GM12892 (cell line): ENCODE data around the gene GASK1B. TPM values are rescaled to one million over a fixed set of nuclear protein-coding genes. Genes with fewer than 3 reads are reported as not detected.
A peak's percentile ranks its signal among the peaks of the same experiment; 100 is the strongest.

Experiments
- DNase-seq: peaks from one replicate; pipeline ENCODE4 v3.0.0; 2011; ENCODE audit not compliant: insufficient read length
- FAIRE-seq: peaks from 2 replicates; lab custom pipeline; 2011; peaks lifted over from hg19 to GRCh38; lab: Jason Lieb, UNC
- POLR2A ChIP-seq: IDR thresholded peaks from 2 replicates; pipeline ENCODE4 v1.6.1; 2011; ENCODE audit warnings: low read depth, low read length, control low read depth
- POLR2AphosphoS5 ChIP-seq: IDR thresholded peaks from 2 replicates; pipeline ENCODE4 v1.6.1; 2011; ENCODE audit warnings: low read depth, low read length, control low read depth
- TAF1 ChIP-seq: IDR thresholded peaks from 2 replicates; pipeline ENCODE4 v1.6.1; 2011; ENCODE audit warnings: low read depth, mild to moderate bottlenecking, control low read depth, low read length, borderline replicate concordance
- polyA plus RNA-seq: library from polyadenylated mRNA; unstranded; fragments of >200 nt; gene quantifications from one replicate; pipeline ENCODE4 v1.2.1, GENCODE V29; 2012; ENCODE audit warnings: missing spikeins, inconsistent platforms; ENCODE audit not compliant: missing spikeins

Gene GASK1B
- polyA plus RNA-seq, result not detected

DNA sequence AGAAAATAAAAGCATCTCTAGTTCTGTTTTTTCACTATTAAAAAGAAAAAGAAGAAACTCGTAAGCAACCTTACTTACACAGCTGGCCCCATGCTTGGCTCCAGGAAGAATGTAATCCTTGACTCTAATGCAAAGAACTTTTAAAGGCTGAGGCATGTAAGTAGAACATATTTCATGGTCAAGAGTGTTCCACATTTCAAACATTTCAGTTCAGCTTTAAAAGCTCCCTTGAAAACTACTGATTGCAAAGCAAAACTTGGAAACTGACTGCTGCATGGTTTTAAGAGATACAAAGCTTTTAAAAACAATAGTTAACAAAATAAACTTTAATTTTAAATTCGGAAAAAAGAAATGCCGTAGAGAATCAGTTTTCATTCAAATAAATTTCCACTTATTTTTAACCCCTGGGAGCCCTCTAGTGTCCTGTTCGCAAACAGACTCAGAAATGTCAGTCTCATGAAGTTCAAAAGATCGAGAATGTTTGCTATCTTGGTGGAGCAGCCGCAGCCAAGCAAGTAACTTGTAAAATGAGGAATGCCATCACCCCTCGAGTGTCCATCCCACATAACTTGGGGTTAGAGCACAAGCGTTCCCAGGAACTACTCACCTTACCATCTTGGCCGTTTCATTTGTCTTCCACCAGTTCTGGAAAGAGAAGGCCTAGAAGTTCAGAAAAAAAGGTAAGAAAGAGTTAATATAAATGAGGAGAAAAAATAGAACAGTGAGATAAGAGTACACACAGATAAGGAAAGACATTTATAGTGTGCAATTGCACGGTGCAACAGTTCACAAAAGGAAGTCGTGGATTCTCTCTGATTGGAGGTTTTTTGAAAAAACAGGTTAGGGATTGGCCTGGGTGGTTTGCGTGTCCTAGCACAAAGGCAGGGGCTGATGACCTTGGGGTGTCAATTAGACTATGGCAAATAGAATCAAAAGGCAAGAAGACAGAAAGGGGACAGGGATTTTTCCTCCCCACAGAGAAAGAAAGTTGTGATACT lies at the start of gene GASK1B:
GASK1B (minus strand) TSS at position 765 of the 998 bp plus-strand sequence. CDS start 1,650 bp downstream, outside the sequence.
- no peak for DNase-seq
- TF ChIP-seq POLR2AphosphoS5 (no peak), POLR2A (no peak)
- FAIRE-seq, result no peak

DNA sequence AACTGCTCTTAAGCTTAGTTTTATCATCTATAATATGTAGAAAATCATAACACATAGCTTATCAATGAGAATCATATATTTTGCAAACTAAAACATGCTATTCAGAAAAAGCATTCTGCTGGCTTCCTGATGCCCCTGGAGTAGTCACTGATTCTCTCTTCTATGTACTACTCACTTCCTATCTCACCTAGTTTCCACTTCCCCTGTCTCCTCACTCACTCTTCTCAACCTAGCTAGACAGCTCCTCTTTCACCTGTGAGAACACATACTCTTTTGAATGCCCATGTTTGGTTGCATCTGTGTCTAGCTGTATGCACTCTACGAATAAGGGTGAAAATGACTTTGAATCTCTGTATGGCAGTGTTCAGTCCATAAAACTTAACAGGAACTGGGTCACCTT lies 46.8 kb upstream of the GASK1B start:
- DNase-seq, result no peak
- no peak for FAIRE-seq
- TF ChIP-seq TAF1 (no peak), POLR2A (no peak), POLR2AphosphoS5 (no peak)

DNA sequence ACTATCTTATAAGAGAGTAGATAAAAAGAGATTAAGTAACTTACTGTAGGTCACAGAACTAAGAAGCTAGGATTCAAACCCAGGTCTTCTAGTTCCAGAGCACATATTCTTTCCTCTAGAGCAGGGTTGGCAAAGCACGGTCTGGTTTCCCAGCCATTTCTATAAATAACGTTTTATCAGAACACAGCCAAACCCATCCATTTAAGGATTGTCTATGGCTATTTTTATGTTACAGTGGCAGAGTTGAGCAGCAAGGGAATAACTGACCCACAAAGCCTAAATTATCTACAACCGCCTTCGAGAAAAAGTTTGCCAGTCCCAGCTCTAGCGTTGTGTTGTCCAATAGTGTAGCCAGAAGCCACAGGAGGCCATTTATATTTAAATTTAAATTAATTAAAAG lies 44.9 kb upstream of the GASK1B start:
- no peak for FAIRE-seq
- DNase-seq, result no peak
- no peak for TF ChIP-seq TAF1
- no peak for TF ChIP-seq POLR2AphosphoS5
- no peak for TF ChIP-seq POLR2A

DNA sequence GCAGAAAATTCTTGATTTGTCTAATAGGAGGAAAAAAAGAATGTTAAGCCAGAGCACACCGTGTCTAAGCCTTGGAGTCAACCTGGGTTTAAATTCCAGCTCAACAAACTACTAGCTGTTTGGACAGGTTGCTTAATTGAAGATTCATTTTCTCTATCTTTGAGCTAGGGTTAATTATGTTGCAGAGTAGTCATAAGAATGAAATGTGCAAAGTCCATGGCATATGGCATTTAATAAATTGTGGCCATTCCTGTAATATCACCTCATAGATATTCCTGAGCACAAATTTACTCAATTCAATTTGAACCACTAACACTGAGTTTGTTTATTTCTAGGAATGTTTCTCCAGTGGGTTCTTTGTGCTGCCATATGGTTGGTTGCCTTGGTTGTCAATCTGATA lies 42.0 kb upstream of the GASK1B start:
- FAIRE-seq, result no peak

DNA sequence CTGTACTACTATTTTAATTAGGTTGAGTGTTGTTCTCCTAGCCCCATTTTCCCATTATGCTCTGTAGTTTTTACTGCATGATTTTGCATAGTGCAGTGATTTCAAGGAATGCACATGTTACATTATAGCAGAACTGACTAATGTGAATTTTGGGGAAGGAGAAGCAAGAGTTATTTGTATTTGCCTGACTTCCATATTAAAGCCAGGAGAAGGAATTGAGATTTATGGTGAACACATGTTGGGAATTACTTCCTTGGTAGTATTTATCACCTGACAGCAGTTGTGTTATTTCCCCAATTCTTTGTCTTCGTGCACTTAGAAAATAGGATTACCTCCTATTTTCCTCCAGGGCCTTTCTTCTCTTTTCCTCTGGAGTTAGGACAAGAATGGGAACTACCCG lies 40.6 kb upstream of the GASK1B start:
- FAIRE-seq (no peak), DNase-seq (no peak)
- TF ChIP-seq TAF1 (no peak), POLR2A (no peak), POLR2AphosphoS5 (no peak)

More for the DNA sequence above, 42.0 kb upstream of the GASK1B start:
- TF ChIP-seq POLR2A, result no peak
- TF ChIP-seq POLR2AphosphoS5, result no peak
- TF ChIP-seq TAF1, result no peak
- no peak for DNase-seq

DNA sequence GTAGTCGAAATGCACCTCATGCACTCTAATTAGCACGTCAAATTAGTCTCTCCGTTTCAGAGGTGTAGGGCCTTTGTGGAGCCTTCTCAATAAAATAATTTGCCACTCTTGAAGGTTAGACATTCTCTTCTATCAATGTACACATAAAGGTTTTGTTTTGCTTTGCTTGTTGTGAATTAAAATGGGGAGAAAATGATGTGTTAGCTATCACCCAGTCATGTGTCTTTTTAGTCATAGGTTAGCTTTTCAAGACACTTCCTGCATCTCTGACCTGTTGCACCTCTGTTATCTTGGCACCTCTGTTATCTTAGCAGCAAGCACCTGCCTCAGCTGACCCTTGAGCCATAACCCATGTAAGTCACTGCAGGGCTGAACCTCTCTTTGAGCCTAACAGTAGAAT lies 38.4 kb upstream of the GASK1B start:
- DNase-seq, result no peak
- TF ChIP-seq TAF1, result no peak
- TF ChIP-seq POLR2AphosphoS5, result no peak
- TF ChIP-seq POLR2A, result no peak
- no peak for FAIRE-seq

DNA sequence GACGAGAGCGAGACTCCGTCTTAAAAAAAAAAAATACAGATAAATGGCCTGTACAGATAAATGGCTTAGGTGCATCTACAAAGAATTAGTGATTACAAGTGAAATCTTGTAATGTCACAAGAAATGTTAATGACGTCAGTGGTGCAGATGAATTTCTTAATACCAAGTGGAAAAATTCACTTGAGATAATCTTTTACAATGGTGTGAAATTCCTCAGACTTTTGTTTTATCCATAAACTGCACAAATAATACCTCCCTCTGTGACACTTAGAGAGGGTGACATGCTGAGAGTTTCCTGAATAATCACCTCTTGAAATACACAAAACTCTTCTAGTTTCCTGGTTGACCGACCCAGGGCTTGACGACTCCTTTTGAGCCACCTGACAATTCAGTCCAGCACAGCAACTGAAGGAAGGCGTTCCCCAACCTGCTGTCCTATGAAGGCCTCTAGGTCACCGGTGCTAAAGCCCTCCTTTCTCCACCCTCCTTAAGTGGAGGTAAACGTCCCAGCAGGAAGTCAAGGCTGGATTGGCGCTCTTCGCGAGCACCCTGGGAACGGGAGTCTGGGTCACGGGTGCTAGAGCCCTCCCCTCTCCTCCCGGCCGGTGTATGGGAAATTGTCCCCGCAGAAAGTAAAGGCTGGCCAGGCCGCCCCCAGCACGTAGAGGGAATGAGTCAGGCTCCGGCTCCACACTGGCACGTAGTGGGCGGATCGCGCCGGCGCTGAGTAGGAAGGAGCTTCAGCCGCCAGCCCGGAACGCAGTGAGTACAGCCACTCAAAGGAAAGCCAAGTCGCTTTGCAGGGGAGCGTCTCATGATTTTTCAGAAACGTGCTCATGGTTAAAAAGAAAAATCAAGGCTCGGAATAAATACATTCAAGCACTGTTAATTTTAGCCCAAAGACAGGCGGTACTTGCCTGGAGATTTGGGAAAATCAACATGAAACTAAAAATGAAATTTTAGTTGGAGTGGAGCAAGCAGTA lies 37.3 kb upstream of the GASK1B start, which contains the start of gene TMEM144:
TMEM144 (plus strand) TSS at position 662 of the 983 bp plus-strand sequence. CDS start 2,182 bp downstream, outside the sequence.
- DNase-seq (peak; percentile 1), FAIRE-seq (peak; percentile 54)
- TF ChIP-seq POLR2AphosphoS5 (no peak), TAF1 (no peak), POLR2A (no peak)

DNA sequence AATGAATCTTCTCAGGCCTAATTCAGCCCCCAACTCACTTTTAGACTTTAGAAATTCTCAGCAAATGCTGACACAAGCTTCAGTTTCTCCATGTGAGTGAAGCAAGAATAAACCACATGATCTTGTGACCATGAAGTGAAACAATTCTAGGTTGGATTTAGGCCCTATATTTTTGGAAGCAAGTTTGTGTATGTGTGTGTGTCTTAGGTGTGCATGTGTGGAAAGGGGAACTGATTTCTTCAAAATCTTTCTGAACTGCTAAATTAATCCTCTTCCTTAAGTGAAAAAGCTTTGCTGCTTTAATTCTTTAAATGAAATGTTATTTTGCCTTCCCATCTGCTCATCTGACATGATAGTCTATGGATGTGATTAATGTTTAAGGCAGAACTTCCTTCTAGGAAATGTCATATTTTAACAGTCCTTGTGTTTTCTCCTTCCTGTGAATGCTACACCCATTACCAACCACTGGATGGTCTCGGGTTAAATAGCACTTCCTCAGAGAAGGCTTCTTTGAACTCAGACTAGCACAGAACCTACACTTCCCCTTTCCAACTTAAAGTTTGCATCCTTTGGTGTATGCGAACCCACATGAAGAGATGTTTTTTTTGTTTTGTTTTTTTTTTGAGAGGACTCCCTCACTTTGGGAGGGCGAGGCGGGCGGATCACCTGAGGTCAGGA lies 36.3 kb upstream of the GASK1B start:
- DNase-seq, result no peak
- no peak for TF ChIP-seq TAF1
- TF ChIP-seq POLR2A, result no peak
- no peak for TF ChIP-seq POLR2AphosphoS5
- FAIRE-seq, result no peak

DNA sequence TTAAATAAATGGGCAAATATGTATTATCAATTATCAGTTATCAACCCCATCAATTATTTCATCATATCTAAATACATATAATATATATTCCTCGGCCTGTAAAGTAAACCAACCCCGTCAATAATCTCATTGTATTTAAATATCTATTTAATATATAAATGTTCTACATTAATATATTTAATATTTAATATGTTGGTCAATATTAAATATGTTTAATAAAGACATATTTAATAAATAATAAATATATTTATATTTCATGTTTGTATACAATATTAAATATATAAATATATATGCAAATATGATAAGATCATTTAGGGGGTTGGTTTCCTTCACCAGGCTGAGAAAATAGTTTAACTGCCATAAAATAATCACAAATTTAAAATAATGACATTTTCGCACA lies 31.1 kb upstream of the GASK1B start:
- no peak for FAIRE-seq
- TF ChIP-seq POLR2A (no peak), POLR2AphosphoS5 (no peak), TAF1 (no peak)
- no peak for DNase-seq

DNA sequence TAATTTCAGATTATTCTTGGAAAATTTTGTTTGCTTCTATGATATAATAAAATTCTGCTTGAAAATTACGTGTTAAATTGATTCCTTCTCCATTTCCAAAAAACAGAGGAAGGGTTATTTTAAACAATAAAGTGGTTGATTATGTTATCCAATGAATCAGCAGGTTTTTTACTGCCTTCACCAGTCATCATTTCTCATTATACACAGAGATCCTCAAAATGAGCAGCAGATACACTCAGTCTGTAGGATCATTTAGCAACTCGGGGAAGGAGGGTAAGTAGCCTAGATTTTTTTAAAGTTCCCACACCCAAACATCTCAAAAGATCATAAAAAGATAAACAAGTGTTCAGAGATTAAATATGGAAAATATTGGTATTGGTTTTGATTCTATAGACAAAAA lies 30.6 kb upstream of the GASK1B start:
- FAIRE-seq, result no peak
- TF ChIP-seq TAF1, result no peak
- TF ChIP-seq POLR2A, result no peak
- no peak for TF ChIP-seq POLR2AphosphoS5
- DNase-seq, result no peak
